Loucy (cell line): ENCODE data around the gene CAMK1G.

Experiments used
- H2AFZ ChIP-seq: fragments of 200-600 bp; sonication (generic); 2 replicates; pipeline ENCODE4 v1.6.0; 2016; ENCODE audit warnings: antibody characterized with exemption, mild to moderate bottlenecking, low read length, moderate library complexity
- H3F3A ChIP-seq: fragments of 200-600 bp; 2 replicates; pipeline ENCODE4 v1.6.0; 2016; ENCODE audit warnings: antibody characterized with exemption, low read depth, mild to moderate bottlenecking
- H3K27me3 ChIP-seq: fragments of 200-600 bp; sonication (generic); 2 replicates; pipeline ENCODE4 v1.6.1; 2014; ENCODE audit warnings: low read length, mild to moderate bottlenecking; ENCODE audit not compliant: insufficient read depth, poor library complexity, severe bottlenecking
- H3K36me3 ChIP-seq: fragments of 200-600 bp; sonication (generic); 2 replicates; pipeline ENCODE4 v1.6.1; 2016; ENCODE audit warnings: low read length; ENCODE audit not compliant: insufficient read depth
- H3K4me1 ChIP-seq: fragments of 200-600 bp; sonication (generic); 2 replicates; pipeline ENCODE4 v1.5.1; 2014; ENCODE audit warnings: low read length, mild to moderate bottlenecking; ENCODE audit not compliant: insufficient read depth, poor library complexity, severe bottlenecking
- H3K4me2 ChIP-seq: fragments of 200-600 bp; sonication (generic); 2 replicates; pipeline ENCODE4 v1.6.0; 2014; ENCODE audit warnings: antibody characterized with exemption, low read length, low read depth, mild to moderate bottlenecking; ENCODE audit not compliant: poor library complexity, severe bottlenecking
- H3K4me3 ChIP-seq: fragments of 200-600 bp; sonication (generic); 2 replicates; pipeline ENCODE4 v1.5.1; 2014; ENCODE audit warnings: low read length, mild to moderate bottlenecking, mixed read lengths; ENCODE audit not compliant: poor library complexity, severe bottlenecking
- H3K79me2 ChIP-seq: fragments of 200-600 bp; sonication (generic); 2 replicates; pipeline ENCODE4 v1.6.1; 2014; ENCODE audit warnings: low read length; ENCODE audit not compliant: insufficient read depth
- H3K9ac ChIP-seq: fragments of 200-600 bp; sonication (generic); 2 replicates; pipeline ENCODE4 v1.6.0; 2014; ENCODE audit warnings: mild to moderate bottlenecking, low read depth, low read length, moderate library complexity; ENCODE audit not compliant: poor library complexity, severe bottlenecking
- H3K9me2 ChIP-seq: fragments of 200-600 bp; sonication (generic); replicated peaks from 2 replicates; pipeline ENCODE4 v1.6.1; 2016; ENCODE audit warnings: low read depth, low read length, mixed read lengths
- H3K9me3 ChIP-seq: fragments of 200-600 bp; sonication (generic); 2 replicates; pipeline ENCODE4 v1.6.1; 2014; ENCODE audit warnings: mild to moderate bottlenecking, antibody characterized with exemption, low read length, low read depth; ENCODE audit not compliant: insufficient read depth
- H4K20me1 ChIP-seq: fragments of 200-600 bp; sonication (generic); 2 replicates; pipeline ENCODE4 v1.6.0; 2014; ENCODE audit warnings: antibody characterized with exemption, low read length, mild to moderate bottlenecking; ENCODE audit not compliant: insufficient read depth, poor library complexity, severe bottlenecking
- EZH2phosphoT487 ChIP-seq: fragments of 200-600 bp; IDR thresholded peaks from 2 replicates; pipeline ENCODE4 v1.6.1; 2018; ENCODE audit warnings: antibody characterized with exemption, mild to moderate bottlenecking, moderate library complexity, borderline replicate concordance
- TF ChIP-seq, protein P1 (sequence below): fragments of 200-600 bp; sonication (generic); conservative IDR thresholded peaks from 2 replicates; pipeline ENCODE4 v1.5.1; 2014; ENCODE audit warnings: mild to moderate bottlenecking, antibody characterized with exemption, low read length

CAMK1G gene

DNA sequence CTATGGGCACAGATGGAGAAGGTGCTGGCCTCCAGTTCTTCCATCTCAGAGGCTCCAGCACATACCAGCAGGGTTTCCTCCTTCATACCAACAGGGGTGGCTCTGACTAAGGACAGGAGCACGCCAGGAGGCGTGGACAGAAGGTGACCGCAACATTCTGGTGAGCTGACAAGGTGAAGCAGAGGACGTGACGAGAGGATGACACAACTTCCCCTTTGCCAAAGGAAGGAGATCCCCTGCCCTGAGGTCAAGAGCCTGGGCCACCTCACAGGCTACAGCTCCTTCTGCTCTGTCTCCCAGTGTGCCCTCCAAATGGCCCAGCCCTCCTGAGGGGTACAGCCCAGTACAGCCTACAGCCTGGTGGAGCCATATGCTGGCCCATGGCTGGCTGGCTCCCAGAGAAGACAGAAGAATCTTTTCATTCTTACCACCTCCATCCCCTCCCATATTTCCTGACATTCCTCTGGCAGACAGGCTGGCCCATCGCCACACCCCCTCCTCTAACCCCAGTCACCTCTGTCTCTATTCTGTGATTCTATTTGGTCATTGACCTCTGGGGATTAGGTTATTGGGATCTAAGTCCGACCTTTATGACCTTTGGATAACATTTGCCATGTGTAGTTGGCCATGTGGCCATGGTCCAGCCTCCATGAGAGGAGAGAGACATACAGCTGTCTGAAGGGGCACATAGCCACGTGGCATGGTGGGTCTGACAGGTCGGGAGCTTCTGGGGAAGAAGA is 73.8 kb downstream of the CAMK1G start:
- Histone ChIP-seq H3K79me2 (no peaks in the 10 kb centered on the region), H3K36me3 (no peaks in the 10 kb centered on the region), H3K4me1 (peaks cover 7% of the 10 kb centered on the region), H2AFZ (no peak overlapping the region), H3F3A (no peaks in the 10 kb centered on the region), H4K20me1 (no peaks in the 10 kb centered on the region), H3K9me3 (no peaks in the 10 kb centered on the region), H3K9me2 (no peaks in the 10 kb centered on the region), H3K27me3 (peaks cover 5% of the 10 kb centered on the region), H3K4me2 (no peak overlapping the region), H3K4me3 (no peak overlapping the region), H3K9ac (no peak overlapping the region)
- TF ChIP-seq EZH2phosphoT487: no peak
- TF ChIP-seq, protein P1, sequence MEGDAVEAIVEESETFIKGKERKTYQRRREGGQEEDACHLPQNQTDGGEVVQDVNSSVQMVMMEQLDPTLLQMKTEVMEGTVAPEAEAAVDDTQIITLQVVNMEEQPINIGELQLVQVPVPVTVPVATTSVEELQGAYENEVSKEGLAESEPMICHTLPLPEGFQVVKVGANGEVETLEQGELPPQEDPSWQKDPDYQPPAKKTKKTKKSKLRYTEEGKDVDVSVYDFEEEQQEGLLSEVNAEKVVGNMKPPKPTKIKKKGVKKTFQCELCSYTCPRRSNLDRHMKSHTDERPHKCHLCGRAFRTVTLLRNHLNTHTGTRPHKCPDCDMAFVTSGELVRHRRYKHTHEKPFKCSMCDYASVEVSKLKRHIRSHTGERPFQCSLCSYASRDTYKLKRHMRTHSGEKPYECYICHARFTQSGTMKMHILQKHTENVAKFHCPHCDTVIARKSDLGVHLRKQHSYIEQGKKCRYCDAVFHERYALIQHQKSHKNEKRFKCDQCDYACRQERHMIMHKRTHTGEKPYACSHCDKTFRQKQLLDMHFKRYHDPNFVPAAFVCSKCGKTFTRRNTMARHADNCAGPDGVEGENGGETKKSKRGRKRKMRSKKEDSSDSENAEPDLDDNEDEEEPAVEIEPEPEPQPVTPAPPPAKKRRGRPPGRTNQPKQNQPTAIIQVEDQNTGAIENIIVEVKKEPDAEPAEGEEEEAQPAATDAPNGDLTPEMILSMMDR: no peak

DNA sequence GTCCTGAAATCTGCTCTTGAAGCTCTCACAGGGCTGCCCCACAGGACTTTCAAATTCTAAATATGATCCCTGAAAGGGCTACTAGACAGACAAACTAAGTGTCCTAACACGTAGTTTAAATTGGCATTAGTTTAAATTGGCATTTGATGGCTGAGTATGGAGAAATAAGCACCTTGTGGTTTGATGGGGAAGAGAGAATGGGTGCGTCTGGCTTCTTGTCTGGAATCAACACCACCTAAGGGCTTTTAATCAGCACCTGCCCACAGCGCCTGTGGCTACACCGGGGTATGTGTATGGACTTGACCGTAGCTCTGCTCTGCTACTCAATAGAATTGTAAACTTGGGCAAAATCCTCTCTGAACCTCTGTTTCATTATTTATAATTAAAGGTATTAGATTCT is 74.4 kb downstream of the CAMK1G start:
- Histone ChIP-seq H3F3A (no peaks in the 10 kb centered on the region), H3K9me2 (no peaks in the 10 kb centered on the region)
- TF ChIP-seq EZH2phosphoT487: no peak
- TF ChIP-seq, protein P1: no peak

DNA sequence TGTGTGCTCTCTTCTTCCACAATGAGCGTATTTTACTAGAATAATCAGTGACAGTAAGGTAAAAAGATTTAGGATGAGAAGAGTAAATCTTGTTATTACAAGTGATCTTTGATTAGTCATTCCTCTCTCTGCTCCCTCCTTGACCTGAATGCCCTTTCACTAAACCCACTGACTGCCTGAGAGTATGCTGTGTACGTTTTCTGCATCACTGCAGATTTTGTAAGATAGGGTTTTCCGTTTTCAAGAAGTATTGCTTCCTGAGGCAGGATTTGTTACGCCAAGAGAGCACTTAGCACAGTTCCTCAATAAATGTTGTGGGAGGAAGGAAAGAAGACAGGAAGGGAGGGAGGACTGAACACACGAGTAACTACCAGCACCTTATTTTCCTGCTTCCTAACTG is 76.4 kb downstream of the CAMK1G start:
- no peaks in the 10 kb centered on the region for H3K9me2 ChIP-seq
- TF ChIP-seq, protein P1: no peak
- no peak for TF ChIP-seq EZH2phosphoT487
- H3K36me3 ChIP-seq: no peaks in the 10 kb centered on the region
- H3K9me3 ChIP-seq: no peaks in the 10 kb centered on the region
- H3K4me2 ChIP-seq: no peak overlapping the region
- no peak overlapping the region for H2AFZ ChIP-seq
- peaks cover 7% of the 10 kb centered on the region for H3K4me1 ChIP-seq
- H3K9ac ChIP-seq: no peak overlapping the region
- no peak overlapping the region for H3K4me3 ChIP-seq
- peaks cover 5% of the 10 kb centered on the region for H3K27me3 ChIP-seq
- no peaks in the 10 kb centered on the region for H3K79me2 ChIP-seq
- H3F3A ChIP-seq: no peaks in the 10 kb centered on the region
- H4K20me1 ChIP-seq: no peaks in the 10 kb centered on the region

More for the DNA sequence above, 74.4 kb downstream of the CAMK1G start:
- no peaks in the 10 kb centered on the region for H3K9me3 ChIP-seq
- H3K4me3 ChIP-seq: no peak overlapping the region
- H3K79me2 ChIP-seq: no peaks in the 10 kb centered on the region
- peaks cover 7% of the 10 kb centered on the region for H3K4me1 ChIP-seq
- no peaks in the 10 kb centered on the region for H3K36me3 ChIP-seq
- H3K27me3 ChIP-seq: peaks cover 5% of the 10 kb centered on the region
- H3K4me2 ChIP-seq: no peak overlapping the region
- no peak overlapping the region for H2AFZ ChIP-seq
- no peaks in the 10 kb centered on the region for H4K20me1 ChIP-seq
- H3K9ac ChIP-seq: no peak overlapping the region
